ENCODE results near the gene UNK.
"Not testable (repeated sequence)": the region's sequence is repeated elsewhere in the genome, so short reads cannot be mapped to it uniquely, and the experiment has no call there.

Gene UNK

GRCh38 chr17:75754378-75755204 lies 30.0 kb upstream of the UNK start:
- DNase-seq, result no peak

- no peak for DNase-seq
These were observed 29.3 kb upstream of the UNK start for GRCh38 chr17:75755205-75755901.

DNA sequence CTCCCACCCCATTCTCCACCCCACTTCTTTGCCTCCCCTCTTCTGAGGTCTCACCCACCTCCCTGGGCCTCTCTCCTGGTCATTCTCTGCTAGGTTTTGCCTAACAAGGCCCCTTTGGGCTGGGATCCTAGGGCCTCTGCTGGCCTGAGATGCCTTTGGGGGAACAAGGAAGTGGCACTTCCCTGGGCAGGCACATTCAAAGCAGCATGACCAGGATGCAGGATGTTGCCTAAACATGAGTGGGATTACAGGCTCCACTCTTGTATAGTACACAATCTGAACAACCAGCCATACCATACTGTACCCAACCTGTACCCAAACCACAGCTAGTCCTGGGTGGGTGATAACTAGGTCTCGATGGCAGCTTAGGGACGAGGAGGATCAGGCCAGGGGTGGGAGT lies 28.6 kb upstream of the UNK start:
- DNase-seq, result no peak

GRCh38 chr17:75756451-75757085 lies 28.0 kb upstream of the UNK start:
- DNase-seq, result no peak

DNA sequence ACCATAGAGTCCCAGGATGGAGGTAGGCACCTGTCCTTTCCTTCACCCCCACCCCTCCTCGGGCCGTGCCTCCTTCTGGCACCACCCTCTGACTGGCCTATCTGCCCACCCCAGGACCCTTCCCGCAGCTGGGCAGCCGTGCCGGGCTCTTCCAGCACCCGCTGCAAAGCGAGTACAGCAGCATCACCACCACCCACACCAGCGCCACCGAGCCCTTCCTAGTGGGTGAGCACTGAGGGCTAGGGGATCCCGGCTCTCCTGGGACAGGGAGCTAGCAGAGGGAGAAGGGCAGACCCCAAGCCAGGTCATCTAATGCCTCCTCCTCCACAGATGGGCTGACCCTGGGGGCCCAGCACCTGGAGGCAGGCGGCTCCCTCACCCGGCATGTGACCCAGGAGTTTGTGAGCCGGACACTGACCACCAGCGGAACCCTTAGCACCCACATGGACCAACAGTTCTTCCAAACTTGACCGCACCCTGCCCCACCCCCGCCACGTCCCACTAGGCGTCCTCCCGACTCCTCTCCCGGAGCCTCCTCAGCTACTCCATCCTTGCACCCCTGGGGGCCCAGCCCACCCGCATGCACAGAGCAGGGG lies 27.4 kb upstream of the UNK start:
- no peak for DNase-seq

- DNase-seq, result no peak
These were observed 26.3 kb upstream of the UNK start for GRCh38 chr17:75758131-75758905.

GRCh38 chr17:75759457-75759856 lies 25.1 kb upstream of the UNK start:
- no peak for DNase-seq

DNA sequence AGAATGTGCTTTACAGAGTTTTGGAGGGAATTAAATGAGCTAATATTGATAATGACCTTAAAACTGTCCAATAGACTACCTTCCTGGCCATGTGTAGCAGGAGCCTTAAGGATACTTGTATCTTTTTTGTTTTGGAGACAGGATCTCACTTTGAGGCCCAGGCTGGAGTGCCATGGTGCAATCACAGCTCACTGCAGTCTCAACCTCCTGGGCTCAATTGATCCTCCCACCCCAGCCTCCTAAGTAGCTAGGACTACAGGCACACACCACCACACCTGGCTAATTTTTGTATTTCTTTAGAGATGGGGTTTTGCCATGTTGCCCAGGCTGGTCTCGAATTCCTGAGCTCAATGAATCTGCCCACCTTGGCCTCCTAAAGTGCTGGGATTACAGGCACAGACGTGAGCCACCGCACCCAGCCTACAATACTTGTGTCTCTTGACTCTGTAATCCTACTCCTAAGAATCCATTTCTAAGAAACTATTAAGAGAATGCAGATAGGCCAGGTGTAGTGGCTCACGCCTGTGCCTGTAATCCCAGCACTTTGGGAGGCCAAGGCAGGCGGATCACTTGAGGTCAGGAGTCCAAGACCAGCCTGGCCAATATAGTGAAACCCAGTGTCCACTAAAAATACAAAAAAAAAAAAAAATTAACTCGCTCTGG lies 24.5 kb upstream of the UNK start:
- DNase-seq, result not testable (repeated sequence)

DNA sequence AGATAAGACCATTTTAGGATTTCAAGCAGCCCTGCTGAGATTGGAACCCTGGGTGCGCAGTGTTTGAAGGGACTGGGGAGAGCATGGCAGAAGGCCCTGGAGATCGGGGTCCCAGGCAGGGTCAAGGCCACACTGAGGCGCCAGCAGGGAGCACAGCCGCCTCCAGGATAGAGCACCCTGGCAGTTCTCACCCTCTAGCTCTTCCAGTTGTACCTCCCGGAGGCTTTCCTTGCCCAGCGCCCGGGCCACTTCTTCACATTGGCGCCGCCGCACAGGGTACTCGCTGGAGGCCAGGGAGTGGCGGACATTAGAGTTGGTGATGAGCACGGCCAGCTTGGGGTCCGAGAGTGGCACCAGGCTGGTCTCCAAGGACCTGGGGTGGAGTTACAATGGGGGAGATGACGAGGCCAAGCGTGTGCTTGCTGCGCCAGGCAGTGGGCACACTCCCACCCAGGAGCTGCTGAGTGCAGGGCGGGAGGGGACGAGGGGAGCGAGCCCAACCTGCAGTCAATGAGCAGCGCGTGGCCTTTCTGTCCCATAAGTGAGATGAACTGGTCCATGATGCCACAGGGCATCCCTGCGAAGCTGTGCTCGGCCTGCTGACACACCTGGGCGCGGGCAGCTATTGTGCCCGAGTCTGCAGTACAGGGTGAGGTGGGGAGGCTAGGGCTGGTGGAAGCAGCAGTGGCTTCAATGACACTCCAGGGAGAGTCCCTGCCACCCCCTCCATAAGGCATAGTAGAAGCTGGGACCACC lies 21.9 kb upstream of the UNK start:
- DNase-seq, result no peak

- no peak for DNase-seq
These were observed 21.4 kb upstream of the UNK start for GRCh38 chr17:75763269-75763607.

DNA sequence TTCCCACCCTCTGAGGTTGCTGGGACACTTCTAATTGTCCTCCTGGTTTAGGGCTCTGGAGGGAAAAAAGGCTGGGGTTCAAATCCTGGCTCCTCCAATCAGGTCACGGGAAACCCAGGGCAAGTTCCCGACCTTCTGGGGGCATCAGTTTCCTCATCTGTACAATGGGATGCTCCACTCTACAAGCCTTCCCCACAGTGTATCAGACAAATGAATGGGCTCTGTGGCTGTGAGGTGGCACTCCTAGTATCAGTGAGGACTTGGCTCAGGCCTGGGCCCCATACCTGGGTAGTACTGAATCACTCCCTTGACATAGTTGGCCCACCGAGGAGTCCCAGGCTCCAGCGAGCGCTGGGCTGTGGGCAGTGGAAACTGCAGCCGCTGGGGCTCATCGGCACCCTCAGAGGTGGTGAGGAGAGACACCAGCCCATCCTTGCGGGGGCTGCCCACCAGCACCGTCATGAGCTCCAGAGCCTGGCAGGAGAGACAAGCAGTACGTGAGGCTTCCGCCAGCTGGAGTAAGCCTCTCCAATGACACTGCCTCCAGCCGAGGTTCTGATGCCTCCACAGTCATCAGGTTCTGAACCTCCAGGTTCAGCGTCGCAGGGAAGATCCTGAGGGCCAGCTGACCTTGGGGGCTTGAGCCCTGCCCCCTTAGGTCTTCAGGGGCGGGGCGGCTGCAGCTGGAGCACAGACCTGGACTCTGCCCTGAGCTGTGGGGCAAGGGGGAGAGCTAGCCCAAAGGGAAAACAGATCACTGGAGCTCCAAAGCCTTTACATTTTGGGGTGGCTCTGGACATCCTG lies 20.8 kb upstream of the UNK start:
- DNase-seq, result no peak

DNA sequence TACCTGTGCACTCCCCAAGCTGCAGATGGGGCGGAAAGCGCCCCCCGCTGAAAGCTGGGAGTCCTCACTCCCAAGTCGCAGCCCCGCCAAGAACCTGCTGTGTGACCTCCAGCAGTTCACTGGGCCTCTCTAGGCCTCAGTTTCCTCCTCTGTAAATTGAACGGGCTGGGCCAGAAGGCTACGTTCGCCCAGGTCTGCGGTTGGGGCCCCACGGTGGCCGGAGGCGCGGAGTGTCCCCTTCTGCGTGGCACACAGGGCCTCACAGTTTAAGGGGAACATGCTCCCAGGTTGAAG lies 20.2 kb upstream of the UNK start:
- DNase-seq, result no peak

- DNase-seq, result peak; percentile 69
These were observed 19.7 kb upstream of the UNK start, which contains the start of gene GALK1 for GRCh38 chr17:75764711-75765421. Gene GALK1, minus strand, starts transcription at chr17:75765192. Its CDS starts 56 bp downstream, at chr17:75765136.

- no peak for DNase-seq
These were observed 18.6 kb upstream of the UNK start for GRCh38 chr17:75765981-75766380.

- DNase-seq, result no peak
These were observed 16.7 kb upstream of the UNK start for GRCh38 chr17:75767881-75768280.

- no peak for DNase-seq
These were observed 15.1 kb upstream of the UNK start for GRCh38 chr17:75769536-75769935.

DNA sequence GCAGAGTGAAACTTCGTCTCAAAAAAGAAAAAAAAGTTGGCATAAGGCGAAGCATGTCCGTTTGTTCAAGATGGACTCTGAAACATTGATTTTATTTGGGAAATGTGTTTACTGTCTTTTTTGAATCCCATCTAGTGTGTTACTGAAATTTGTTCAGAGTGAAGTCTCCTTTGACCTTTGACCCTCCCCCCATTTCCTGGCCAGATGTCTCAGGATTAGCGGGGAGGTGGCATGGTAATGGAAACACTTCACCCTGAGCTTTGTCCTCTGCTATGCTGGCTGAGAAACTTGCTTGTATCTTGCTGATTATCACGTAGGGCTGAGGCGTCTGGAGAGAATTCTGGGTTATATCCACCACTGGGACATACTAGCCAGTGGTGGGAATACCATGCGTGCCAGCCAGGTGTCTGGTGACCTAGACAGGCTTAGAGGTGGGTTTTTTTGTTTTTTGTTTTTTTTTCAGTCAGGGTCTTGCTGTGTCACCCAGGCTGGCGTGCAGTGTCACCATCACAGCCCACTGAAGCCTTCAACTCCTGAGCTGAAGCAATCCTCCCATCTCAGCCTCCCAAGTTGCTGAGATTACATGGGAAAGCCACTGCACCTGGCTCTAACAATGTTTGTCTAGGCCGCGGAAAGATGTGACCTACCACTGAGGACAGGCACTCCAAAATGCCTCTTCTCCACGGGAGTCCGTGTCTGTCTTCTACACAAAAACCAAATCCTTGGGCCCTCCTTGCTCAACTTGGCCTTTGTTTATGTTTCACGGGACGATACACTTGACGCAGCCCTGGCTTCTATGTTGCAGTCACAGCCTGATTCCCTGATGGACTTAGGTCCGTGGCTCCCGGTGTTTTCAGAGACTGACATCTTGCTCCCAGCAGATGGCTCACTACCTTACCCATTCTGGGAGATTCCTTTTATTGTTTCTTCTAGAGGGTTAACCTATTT lies 13.0 kb upstream of the UNK start:
- DNase-seq, result no peak

DNA sequence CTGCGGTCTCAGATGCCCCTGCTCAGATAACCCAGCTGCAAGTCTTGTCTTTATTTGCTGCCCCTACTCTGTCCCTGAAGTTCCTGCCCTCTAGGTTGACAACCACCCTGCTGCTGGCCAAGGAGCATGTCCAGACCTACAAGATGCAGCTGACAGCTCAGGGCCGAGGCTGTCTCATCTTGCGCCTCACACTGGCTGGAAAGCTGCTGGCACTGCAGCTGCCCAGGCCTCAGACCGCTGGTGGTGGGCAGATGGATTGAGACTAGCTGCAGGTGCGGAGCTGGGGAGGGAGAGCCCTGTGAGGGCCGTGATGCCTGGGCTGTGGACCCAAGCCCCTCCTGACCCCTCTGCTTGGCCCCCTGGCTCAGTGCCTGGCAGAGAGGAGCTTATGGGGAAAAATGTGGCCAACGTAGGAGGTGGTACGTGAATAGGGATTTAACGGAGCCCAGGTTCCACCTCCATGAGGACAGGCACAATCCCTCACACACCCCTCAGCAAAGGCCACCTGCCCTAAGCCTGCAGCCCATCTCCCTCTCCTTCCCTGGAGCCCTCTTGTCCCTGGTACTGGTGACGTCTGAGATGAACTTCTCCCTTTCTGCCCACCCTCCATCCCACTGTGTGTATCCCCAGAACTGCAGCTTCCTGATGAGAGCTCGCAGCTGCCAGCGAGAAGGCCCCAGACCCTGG lies 11.3 kb upstream of the UNK start:
- DNase-seq, result no peak
